SK-MEL-5 (cell line): ENCODE results near the gene GPD2. TPM values are rescaled to one million over a fixed set of nuclear protein-coding genes. Genes with fewer than 3 reads are reported as not detected.

Experiments
- DNase-seq: peaks from one replicate; pipeline ENCODE4 v3.0.0-alpha.2; 2016; ENCODE audit warnings: low read depth, low spot score
- in situ Hi-C: cut with HindIII; loops from 2 replicates; pipeline ENCODE4 v1.10.0; 2016; ENCODE audit warnings: low sequenced_read_pairs, high pct_unique_total_duplicates, low pct_unique_long_range_greater_than_20kb
- total RNA-seq: library from RNA; depleted of rRNA; stranded (reverse); fragments of >200 nt; shearing (Covaris generic); gene quantifications from 2 replicates; pipeline ENCODE4 v1.2.3, GENCODE V29; 2014

Gene GPD2
- total RNA-seq, 1 experiment from 2014 or later, result 97.5 TPM

DNA sequence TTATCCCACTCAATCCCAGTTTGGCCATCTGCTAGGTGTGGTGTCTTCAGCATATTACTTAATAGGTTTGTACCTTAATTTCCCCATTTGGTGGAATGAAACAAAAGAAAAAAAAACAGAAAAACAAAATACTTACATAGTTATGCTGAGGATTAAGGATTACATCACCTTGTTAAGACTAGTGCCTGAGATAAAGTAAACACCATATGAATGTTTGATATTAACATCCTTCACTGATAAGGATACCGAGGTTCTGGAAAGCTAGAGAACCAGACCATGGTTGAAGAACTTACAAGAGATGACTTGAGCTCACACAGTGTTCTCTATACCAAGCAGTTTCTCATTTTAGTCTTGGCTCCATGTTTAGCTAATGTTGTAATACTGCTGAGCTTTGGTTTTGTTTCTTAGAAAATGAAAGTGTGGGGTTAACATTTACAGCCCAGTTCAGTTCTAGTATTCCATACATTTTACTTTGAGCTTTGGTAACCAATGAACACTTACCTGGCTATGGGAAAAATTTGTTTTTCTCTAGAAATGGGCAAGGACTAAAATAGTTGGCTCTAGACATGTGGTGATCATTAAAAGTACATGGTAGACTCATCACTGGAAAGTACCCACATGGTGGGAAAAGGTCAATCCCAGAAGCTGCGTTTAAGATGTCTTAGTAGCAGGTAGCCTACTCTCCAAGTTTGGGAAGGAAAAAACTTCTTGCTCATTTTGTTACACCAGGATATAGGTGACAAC, 5.8 kb upstream of the GPD2 start:
- no peak for DNase-seq
- in situ Hi-C loops, result no loop called here

DNA sequence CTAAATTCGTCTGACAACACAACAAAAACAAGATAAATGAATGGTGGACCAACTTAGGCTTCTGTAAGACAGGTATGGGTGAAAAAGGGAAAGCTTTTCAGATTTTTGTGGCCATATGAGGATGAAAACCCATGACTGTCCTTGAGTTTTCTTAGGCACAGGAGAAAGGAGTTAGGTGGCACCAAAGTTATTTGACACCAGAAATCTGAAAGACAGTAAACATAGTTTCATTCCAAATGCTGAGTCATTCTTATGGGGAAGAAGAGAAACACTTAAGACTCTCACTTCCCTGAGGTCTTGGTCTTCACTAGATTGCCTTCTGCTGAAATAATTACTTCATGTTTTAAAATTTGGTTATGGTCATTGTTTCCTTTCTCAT, 5.2 kb upstream of the GPD2 start:
- in situ Hi-C loops, result no loop called here
- DNase-seq, result no peak

GRCh38 chr2:156434461-156435291, 1.5 kb upstream of the GPD2 start:
- no peak for DNase-seq
- in situ Hi-C loops, result no loop called here

- in situ Hi-C loops, result no loop called here
- DNase-seq, result no peak
Observed at GRCh38 chr2:156435396-156435717, 822 bp upstream of the GPD2 start.

DNA sequence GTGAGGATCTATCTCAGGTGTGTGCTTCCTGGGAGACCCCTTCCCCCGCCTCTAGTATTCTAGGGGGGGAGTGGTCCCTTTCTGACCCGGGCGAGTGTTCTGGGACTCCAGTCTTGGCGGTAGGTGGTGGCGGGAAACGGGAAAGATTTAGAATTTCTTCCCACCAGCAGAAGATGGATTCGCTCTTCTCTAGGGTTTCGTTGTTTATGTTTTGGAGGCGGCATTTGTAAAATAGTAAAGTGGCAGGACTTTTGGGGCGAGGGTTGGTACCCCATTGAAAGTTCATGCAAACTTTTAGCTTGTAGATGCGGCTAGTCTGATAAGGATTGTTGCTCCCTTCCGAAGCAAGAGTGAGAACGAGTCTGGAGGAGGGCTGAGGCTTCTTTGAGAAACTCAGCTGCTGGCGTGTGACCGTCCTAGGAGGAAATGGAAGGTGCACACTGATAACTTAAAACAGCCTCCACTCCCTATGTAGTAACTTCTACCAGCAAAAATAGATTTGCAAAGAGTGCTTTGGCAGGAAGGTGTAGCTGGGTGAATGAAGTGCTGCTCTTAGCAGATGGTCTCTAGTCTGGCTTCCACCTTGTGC, 412 bp downstream of the GPD2 start:
- peak; percentile 6 for DNase-seq
- in situ Hi-C loops, result no loop called here

DNA sequence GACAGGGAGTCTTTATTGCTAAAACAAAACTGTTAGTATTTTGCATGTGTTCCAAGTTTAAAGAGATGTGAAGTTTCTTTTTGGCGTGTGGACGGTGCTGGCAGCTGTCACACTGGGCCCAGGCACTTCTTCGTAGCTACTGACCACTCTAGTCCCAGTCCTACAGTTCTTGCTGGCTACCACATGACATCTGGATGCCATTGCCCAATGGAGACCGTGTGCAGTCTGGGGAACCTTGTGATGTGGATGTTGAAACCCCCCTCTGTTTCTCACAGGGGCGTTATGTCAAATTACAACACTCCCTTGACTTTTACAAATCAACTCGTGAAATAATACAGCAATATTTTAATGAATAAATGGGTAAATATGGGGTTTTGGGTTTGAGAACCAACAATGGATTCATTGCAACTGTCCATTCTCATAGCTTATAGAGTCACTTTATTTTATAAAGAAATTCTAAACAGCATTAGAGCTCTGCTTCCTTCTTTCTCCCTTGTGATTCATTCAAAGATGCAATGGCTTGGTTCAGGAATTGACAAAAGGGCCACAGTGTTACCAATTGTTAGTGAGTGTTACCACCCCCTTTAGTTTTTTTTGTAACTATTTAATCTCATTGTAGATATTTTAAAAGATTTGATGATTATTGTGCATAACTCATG, 1.2 kb downstream of the GPD2 start:
- in situ Hi-C loops, result no loop called here
- DNase-seq, result peak; percentile 77

GRCh38 chr2:156437931-156438410, 1.8 kb downstream of the GPD2 start:
- DNase-seq, result no peak
- in situ Hi-C loops, result no loop called here

DNA sequence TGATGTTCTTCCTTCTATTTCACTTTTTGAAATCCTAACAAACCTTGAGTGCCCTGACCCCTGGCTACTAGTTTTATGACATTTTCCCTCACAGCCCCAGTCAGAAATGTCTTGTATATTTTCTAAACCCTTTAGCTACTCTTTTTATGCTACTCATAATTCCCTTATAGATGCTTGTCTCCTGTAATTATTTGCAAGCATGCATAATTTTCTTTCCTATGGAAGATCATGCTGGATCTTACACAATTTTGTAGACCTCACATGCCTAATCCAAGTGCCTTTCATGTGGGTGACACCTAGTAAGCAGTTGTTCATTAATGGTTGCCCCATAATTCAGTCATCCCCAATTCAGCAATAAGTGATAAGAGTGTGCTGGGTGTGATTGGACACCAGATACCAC, 6.9 kb downstream of the GPD2 start:
- in situ Hi-C loops, result no loop called here

GRCh38 chr2:156445296-156446220, 9.4 kb downstream of the GPD2 start:
- DNase-seq, result no peak
- in situ Hi-C loops, result no loop called here

More for the DNA sequence above, 6.9 kb downstream of the GPD2 start:
- DNase-seq, result no peak

GRCh38 chr2:156447761-156448160, 11.6 kb downstream of the GPD2 start:
- in situ Hi-C loops, result no loop called here
- DNase-seq, result no peak

DNA sequence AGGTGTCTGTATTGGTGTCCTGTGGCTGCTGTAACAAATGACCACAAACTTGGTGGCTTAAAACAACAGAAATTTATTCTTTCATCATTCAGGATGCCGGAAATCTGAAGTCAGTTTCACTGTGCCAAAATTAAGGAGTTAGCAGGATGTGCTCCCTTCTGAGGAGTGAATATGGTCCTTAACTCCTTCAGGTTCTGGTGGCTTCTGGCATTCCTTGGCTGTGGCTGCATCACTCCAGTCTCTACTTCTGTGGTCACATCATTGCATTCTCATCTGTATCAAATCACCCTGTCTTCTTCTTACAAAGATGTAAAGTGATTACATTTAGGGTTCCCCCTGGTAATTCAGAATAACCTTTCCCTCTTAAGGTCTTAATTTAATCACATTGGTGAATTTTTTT, 12.6 kb downstream of the GPD2 start:
- DNase-seq, result no peak
- in situ Hi-C loops, result no loop called here

- in situ Hi-C loops, result no loop called here
- DNase-seq, result no peak
Observed at GRCh38 chr2:156452971-156453370, 16.8 kb downstream of the GPD2 start.

DNA sequence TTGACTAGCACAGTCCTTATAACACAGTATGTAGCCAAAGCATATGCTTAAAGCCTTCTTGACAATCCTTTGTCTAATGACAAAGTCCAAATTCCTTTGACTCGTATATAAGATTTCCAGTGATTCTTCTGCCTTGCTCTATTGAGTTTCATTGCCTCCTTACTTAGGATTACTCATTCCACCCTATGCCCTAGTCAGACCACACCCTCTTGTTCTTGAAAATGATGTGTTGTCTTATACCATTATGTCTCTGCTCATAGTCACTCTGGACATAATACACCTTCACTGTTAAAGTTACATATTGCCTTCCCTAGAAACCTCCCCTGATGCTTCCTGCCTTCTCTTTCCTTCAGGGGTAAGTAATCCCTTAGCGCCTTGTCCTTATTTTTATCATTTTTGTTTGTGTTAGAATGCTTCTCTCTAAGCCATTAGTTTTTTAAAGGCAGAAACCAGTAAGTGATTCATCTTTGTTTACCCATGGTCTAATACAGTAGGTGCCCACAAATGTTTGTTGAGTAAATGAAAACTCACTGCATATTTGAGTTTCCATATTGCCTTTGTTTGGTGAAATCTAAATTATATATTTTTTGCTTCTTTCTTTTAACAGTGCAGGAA, 19.3 kb downstream of the GPD2 start:
- in situ Hi-C loops, result no loop called here
- DNase-seq, result no peak

- no peak for DNase-seq
- in situ Hi-C loops, result no loop called here
Observed at GRCh38 chr2:156456616-156457015, 20.4 kb downstream of the GPD2 start.

DNA sequence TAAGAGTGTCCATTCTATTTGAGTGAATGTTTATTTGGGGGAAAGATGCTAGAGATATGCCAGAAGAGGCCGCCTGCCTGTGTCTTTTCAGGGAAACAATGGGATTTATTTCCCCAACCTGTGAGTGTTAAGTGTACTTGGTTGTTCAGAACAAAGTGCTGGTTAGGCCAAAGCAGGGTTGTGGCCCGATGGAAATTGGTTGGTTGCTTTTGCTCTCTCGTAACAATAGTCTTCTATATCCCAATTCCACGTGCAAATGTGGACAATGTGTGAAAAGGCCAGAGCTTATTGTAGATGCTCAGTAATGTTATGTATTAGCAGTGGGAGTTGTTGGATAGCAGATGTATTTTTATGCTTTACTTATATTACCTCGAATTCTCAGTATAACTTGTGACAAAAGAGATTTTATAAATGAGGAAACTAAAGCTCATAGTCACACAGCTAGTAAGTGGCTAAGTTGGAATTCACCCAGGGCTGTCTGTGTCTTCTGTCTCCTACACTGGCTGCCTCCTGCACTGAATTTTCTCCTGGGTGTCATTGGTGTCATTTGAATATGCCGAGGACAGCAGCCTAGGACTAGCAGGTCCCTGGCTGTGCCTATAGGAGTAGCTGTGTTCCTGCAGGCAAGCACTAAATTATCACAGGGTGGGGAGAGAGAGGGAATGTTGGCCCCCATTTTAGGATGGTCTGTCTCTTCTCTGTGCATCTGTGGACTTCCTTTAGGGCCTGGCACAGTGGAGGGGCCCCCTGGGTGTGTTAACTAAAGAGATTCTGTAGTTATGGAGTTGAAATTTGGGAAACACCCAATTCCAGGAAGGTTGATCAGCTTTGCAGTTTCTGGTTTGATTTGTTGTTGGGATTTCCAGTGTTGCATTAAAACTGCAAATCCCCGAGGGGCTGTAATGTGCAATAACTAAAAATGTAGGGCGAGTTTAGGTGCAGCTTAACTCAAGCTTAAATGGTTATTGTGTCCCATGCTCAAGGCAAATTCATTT, 21.6 kb downstream of the GPD2 start:
- no peak for DNase-seq
- in situ Hi-C loops, result no loop called here

- in situ Hi-C loops, result no loop called here
- DNase-seq, result no peak
Observed at GRCh38 chr2:156459720-156460119, 23.5 kb downstream of the GPD2 start.
